HG03097 (cell line): Measurements from ENCODE around the gene FBXO4.
"Not testable (repeated sequence)": the region's sequence is repeated elsewhere in the genome, so short reads cannot be mapped to it uniquely, and the experiment has no call there.

Source experiments
- ATAC-seq: cut with Tn5 transposase; IDR thresholded peaks from one replicate; pipeline ENCODE4 v1.9.1; 2021; ENCODE audit not compliant: unreplicated experiment, low FRiP score

FBXO4 gene

DNA sequence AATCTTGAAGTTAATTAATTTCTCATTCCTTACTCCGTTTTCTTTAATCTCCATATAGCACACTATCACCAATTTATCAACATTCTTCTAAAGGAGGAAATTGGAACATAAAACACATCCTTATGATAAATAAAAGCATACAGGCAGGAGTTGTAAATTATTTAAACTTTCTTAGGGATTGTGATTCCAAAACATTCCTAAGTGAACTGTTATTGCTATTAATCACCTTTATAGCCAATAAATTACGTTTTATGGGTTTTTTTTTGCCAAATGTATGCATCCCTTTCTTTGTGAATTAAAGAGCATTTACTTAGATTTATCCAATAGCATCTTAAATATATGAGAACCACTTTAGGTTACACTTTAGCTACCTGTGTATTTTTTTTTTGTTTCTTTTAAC lies 55.3 kb downstream of the FBXO4 start:
- no peak for ATAC-seq

DNA sequence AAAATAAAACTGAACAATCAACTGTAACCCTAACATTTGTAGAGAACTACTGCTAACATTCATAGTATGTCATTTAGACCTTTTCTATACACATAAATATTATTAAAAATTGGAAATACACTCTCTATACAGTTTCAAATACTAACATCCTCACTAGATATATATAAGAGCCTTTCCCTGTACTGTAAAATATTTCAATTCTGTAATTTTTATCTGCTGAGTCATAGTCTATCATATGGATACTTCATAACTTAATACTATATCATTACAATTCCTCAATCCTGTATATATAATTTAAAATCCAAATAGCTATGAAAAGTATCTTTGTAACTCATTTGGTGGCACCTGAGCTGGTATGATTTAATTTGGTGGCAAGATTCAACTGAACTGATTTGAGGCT lies 55.8 kb downstream of the FBXO4 start:
- ATAC-seq = no peak

DNA sequence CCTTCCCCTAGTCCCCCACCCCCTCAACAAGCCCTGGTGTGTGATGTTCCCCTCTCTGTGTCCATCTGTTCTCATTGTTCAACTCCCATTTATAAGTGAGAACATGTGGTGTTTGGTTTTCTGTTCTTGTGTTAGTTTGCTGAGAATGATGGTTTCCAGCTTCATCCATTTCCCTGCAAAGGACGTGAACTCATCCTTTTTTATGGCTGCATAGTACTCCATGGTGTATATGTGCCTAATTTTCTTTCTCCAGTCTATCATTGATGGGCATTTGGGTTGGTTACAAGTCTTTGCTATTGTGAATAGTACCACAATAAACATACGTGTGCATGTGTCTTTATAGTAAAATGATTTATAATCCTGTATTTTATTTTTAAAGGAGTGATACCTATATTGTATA lies 57.8 kb downstream of the FBXO4 start:
- not testable (repeated sequence) for ATAC-seq

DNA sequence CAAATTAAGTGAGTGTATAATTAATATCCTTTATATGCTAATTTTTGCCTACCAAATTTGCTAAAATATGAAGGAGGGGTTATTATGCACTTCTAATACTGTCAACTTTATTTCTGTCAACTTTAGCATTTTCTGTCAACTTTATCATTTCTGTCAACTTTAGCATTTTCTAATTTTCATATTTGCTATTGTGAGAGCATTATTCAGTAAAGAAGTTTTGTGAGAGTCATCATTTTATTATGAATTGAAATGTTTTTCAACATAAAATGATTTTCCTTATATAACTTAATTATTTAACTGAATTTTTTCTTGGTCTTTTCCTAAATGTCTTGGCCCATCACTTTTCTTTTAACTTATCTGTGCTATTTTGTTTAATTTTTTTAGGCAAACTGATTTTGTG lies 58.2 kb downstream of the FBXO4 start:
- no peak for ATAC-seq

DNA sequence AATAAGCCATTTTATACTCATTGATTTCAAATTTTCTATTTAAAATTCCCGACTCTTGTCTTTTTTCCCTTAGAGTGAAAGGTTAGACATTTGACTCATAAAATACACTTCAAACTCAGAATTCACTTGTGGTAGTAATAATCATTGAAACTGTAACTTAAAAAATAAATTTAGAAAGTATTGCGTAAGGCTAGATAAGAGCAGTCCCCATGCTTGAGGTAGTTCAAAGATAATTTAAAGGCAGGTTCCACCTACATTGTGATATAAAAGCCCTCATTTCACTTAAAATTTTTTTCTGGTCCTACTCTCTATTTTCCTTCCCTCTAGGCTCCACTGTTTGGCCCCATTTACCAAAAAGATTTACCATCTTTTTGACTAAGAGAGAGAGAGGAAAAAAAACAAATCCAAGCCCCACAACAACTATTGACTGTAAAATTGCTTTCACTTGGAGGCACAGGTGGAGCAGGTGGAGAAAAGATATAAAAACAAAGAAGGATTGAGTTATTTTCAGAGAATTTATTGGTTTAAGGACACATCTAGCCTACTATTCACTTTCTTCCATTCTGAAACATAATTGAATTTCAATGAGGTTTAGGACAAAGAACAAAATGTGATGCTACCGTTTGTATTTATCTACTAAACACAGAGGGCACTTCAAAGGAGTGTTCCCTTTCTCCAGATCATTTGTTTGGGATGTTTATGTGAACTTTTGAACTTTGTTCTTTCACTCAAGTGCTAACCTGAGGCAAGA lies 61.0 kb downstream of the FBXO4 start:
- no peak for ATAC-seq
